Midbrain (tissue), 1 donor: Measurements from ENCODE around the gene MISP.

Experiments
- DNase-seq: peaks from one replicate; lab custom pipeline; 2025; lab: John Stamatoyannopoulos, UW

The MISP gene

DNA sequence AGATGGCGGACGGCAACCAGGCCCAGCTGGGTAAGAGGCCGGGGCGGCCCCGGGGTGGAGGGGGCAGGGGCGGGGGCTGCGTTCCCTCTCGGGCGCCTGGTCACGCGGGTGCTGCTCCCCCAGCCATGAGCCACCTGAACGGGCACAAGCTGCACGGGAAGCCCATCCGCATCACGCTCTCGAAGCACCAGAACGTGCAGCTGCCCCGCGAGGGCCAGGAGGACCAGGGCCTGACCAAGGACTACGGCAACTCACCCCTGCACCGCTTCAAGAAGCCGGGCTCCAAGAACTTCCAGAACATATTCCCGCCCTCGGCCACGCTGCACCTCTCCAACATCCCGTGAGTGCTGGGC, 57.5 kb downstream of the MISP start:
- no peak for DNase-seq

DNA sequence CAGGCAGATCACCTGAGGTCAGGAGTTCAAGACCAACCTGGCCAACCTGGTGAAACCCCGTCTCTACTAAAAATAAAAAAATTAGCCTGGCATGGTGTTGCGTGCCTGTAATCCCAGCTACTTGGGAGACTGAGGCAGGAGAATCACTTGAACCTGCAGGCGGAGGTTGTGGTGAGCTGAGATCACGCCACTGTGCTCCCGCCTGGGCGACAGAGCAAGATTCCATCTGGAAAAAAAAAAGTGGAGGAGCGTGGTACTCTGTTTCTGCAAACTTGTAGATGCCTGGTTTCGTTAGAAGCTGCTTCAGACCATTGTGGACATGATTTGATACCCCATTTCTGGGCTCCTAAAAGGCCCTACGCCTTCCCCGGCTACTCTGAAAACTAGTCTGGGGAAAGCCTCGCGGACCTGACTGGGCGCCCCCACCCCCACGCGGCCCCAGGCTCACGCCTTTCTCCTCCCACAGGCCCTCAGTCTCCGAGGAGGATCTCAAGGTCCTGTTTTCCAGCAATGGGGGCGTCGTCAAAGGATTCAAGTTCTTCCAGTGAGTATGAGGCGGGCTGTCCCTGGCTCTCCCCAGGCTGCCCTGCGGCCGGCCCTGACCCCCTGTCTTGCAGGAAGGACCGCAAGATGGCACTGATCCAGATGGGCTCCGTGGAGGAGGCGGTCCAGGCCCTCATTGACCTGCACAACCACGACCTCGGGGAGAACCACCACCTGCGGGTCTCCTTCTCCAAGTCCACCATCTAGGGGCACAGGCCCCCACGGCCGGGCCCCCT, 59.4 kb downstream of the MISP start:
- DNase-seq: no peak

DNA sequence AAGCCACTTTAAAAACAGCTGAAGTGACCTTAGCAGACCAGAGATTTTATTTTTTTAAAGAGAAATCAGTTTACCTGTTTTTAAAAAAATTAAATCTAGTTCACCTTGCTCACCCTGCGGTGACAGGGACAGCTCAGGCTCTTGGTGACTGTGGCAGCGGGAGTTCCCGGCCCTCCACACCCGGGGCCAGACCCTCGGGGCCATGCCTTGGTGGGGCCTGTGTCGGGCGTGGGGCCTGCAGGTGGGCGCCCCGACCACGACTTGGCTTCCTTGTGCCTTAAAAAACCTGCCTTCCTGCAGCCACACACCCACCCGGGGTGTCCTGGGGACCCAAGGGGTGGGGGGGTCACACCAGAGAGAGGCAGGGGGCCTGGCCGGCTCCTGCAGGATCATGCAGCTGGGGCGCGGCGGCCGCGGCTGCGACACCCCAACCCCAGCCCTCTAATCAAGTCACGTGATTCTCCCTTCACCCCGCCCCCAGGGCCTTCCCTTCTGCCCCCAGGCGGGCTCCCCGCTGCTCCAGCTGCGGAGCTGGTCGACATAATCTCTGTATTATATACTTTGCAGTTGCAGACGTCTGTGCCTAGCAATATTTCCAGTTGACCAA, 60.1 kb downstream of the MISP start:
- DNase-seq: no peak

DNA sequence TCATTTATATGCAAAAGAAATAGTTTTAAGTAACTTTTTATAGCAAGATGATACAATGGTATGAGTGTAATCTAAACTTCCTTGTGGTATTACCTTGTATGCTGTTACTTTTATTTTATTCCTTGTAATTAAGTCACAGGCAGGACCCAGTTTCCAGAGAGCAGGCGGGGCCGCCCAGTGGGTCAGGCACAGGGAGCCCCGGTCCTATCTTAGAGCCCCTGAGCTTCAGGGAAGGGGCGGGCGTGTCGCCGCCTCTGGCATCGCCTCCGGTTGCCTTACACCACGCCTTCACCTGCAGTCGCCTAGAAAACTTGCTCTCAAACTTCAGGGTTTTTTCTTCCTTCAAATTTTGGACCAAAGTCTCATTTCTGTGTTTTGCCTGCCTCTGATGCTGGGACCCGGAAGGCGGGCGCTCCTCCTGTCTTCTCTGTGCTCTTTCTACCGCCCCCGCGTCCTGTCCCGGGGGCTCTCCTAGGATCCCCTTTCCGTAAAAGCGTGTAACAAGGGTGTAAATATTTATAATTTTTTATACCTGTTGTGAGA, 60.7 kb downstream of the MISP start:
- DNase-seq: no peak

DNA sequence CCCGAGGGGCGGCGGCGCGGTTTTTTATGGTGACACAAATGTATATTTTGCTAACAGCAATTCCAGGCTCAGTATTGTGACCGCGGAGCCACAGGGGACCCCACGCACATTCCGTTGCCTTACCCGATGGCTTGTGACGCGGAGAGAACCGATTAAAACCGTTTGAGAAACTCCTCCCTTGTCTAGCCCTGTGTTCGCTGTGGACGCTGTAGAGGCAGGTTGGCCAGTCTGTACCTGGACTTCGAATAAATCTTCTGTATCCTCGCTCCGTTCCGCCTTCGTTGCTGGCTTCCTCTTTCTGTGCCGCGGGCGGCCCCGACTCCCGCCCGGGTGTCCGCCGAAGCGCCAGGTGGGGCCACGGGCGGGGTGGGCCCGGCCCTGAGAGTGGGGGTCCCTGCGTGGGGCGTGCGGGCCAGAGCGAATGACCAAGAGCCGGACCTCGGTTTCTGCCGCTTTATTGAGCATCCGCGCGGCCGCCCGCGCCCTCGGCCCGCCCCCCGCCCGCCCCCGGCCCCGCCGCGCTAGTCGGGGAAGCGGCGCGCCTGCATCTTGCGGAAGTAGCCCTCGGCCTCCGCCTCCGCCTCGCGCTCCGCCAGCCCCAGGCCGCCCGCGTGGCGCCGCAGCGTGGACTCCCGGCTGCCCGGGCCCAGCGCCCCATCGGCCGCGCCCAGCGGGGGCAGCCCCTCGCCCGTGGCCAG, 61.3 kb downstream of the MISP start:
- DNase-seq: no peak

DNA sequence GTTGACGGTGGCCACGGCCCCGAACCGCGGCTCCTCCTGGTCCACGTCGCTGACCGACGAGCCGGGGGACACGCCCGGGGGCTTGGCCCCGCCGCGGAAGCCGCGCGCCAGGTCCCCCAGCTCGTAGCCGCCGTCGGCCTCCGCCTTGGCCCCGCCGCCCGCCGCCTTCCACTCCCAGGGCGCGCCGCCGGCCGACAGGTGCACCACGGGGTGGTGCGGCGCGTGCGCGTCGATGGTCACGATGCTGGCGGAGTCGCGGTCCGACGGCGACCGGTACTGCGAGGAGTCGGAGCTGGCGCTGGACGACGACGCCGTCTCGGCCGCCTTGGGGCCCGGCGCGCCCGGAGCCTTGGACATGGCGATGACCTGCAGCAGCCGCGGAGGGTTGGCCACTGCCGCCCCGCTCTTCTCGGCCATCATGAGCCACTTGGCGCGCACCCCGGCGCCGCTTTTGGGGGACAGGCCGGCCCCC, 61.9 kb downstream of the MISP start:
- DNase-seq: no peak

DNA sequence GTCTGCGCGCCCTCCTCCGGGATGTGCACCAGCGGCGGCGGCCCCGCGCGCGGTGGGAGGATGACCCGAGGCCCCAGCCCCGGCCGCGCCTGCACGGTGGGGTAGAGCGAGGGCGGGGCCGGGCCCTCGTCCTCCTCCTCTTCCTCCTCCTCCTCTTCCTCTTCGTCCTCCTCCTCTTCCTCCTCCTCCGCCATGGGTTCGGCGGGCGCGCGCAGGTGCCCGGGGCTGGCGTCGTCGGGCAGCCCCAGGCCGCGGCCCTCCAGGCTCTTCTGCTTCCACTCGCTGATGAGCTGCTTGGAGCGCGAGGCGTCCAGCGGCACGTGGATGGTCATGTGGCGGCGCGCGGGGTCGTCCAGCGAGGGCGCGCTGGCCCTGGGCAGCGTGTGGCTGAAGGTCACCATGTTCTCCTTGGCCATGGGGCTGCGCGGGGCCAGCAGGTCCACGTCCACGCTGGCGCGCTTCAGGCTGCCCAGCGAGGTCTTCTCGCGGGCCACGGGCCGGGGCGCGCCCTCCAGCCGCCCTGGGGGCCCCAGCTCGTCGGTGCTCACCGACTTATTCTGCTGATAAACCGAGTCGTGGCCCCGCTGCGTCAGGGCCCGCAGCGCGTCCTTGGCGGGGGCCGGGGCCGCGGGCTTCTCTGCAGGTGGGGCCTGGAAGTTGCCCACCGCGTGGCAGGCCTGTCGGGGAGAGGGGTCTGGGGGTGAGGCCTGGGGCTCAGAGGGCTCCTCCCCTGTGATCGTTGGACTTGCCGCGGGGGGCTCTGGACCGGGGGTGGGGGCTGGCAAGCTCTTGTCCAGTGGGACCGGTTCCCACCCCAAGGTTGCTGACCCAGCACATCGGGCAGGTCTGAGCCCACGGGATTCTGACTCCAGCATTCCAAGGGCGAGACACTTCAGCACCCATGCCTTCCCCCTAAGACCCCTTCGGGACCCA, 62.6 kb downstream of the MISP start:
- no peak for DNase-seq
